Hepatocyte (in vitro differentiated cells): ENCODE measurements around the gene PSMD12.

Source experiments
- CTCF ChIP-seq: fragments of 200-600 bp; sonication (generic); IDR thresholded peaks from 2 replicates; pipeline ENCODE4 v1.5.1; 2016; ENCODE audit warnings: antibody characterized with exemption, mild to moderate bottlenecking; ENCODE audit not compliant: poor library complexity
- EZH2 ChIP-seq: fragments of 200-600 bp; sonication (generic); IDR thresholded peaks from 2 replicates; pipeline ENCODE4 v1.6.1; 2016; ENCODE audit warnings: antibody characterized with exemption, mild to moderate bottlenecking, borderline replicate concordance
- EZH2phosphoT487 ChIP-seq: fragments of 200-600 bp; sonication (generic); IDR thresholded peaks from one replicate; pipeline ENCODE4 v1.6.1; 2018; ENCODE audit warnings: antibody characterized with exemption, mild to moderate bottlenecking, low read depth, moderate library complexity; ENCODE audit not compliant: unreplicated experiment, severe bottlenecking

GRCh38 chr17:67390006-67390645 lies 23.7 kb upstream of the PSMD12 start:
- TF ChIP-seq CTCF (no peak), EZH2 (no peak), EZH2phosphoT487 (no peak)
